Coronary artery (tissue), 2 donors: ENCODE measurements around the gene SLC38A8.

Experiments used
- DNase-seq: peaks from one replicate; pipeline ENCODE4 v3.0.0-alpha.2; 2017; ENCODE audit warnings: low spot score
- H3K27ac ChIP-seq, 2 donors: fragments of 200-600 bp; sonication (generic); one replicate each; pipeline ENCODE4 v1.5.1; 2016 to 2019
- H3K4me3 ChIP-seq: fragments of 200-600 bp; sonication (generic); 2 replicates; pipeline ENCODE4 v1.5.1; 2016; ENCODE audit warnings: mild to moderate bottlenecking, moderate library complexity
- CTCF ChIP-seq: fragments of 200-600 bp; sonication (generic); IDR thresholded peaks from one replicate; pipeline ENCODE4 v1.5.1; 2019; ENCODE audit warnings: antibody characterized with exemption

Gene SLC38A8

GRCh38 chr16:83963277-83964119, 79.1 kb downstream of the SLC38A8 start:
- TF ChIP-seq CTCF: no peak
- no peak for DNase-seq
- Histone ChIP-seq H3K27ac (peak overlapping the region; percentile 49 to 77), H3K4me3 (no peak overlapping the region)

- no peak for TF ChIP-seq CTCF
- no peak overlapping the region for H3K4me3 ChIP-seq
- no peak overlapping the region for H3K27ac ChIP-seq
- DNase-seq: no peak
Measured at GRCh38 chr16:83961591-83961990, 81.0 kb downstream of the SLC38A8 start.

- Histone ChIP-seq H3K27ac (no peak overlapping the region), H3K4me3 (no peak overlapping the region)
- no peak for DNase-seq
- TF ChIP-seq CTCF: no peak
Measured at GRCh38 chr16:83960521-83961249, 81.9 kb downstream of the SLC38A8 start.
